GM18868 (cell line): ENCODE results near the gene TMEM239.
"Not testable (repeated sequence)": the region's sequence is repeated elsewhere in the genome, so short reads cannot be mapped to it uniquely, and the experiment has no call there.

ENCODE experiments used
- ATAC-seq: cut with Tn5 transposase; IDR thresholded peaks from one replicate; pipeline ENCODE4 v1.9.1; 2021; ENCODE audit warnings: mild to moderate bottlenecking, moderate library complexity; ENCODE audit not compliant: unreplicated experiment

Gene TMEM239

GRCh38 chr20:2816030-2816582 lies at the start of gene TMEM239:
TMEM239 (plus strand) TSS chr20:2816364; CDS start chr20:2816555, 191 bp downstream.
- no peak for ATAC-seq

- ATAC-seq = no peak
Observed at GRCh38 chr20:2767768-2768631, 48.2 kb upstream of the TMEM239 start.

- ATAC-seq = no peak
Observed at GRCh38 chr20:2768632-2769015, 47.5 kb upstream of the TMEM239 start.

- not testable (repeated sequence) for ATAC-seq
Observed at GRCh38 chr20:2770091-2770490, 46.1 kb upstream of the TMEM239 start.

- ATAC-seq = no peak
Observed at GRCh38 chr20:2771631-2772080, 44.5 kb upstream of the TMEM239 start.

GRCh38 chr20:2773812-2774211 lies 42.4 kb upstream of the TMEM239 start:
- no peak for ATAC-seq

GRCh38 chr20:2775139-2775538 lies 41.0 kb upstream of the TMEM239 start:
- no peak for ATAC-seq

GRCh38 chr20:2778602-2779321 lies 37.4 kb upstream of the TMEM239 start:
- no peak for ATAC-seq

GRCh38 chr20:2780948-2781347 lies 35.2 kb upstream of the TMEM239 start:
- no peak for ATAC-seq

- ATAC-seq = no peak
Observed at GRCh38 chr20:2783908-2784566, 32.1 kb upstream of the TMEM239 start.

- ATAC-seq = no peak
Observed at GRCh38 chr20:2793471-2793870, 22.7 kb upstream of the TMEM239 start.

GRCh38 chr20:2794202-2794748 lies 21.9 kb upstream of the TMEM239 start:
- ATAC-seq = no peak

GRCh38 chr20:2794866-2795447 lies 21.2 kb upstream of the TMEM239 start:
- no peak for ATAC-seq

- no peak for ATAC-seq
Observed at GRCh38 chr20:2795451-2795850, 20.7 kb upstream of the TMEM239 start.

- no peak for ATAC-seq
Observed at GRCh38 chr20:2796011-2796660, 20.0 kb upstream of the TMEM239 start.

- ATAC-seq = no peak
Observed at GRCh38 chr20:2797136-2797983, 18.8 kb upstream of the TMEM239 start.

- no peak for ATAC-seq
Observed at GRCh38 chr20:2798095-2798805, 17.9 kb upstream of the TMEM239 start.

GRCh38 chr20:2798814-2799213 lies 17.4 kb upstream of the TMEM239 start:
- ATAC-seq = no peak
